Measurements from ENCODE around the gene TMEM271. TPM values are rescaled to one million over a fixed set of nuclear protein-coding genes. Genes with fewer than 3 reads are reported as not detected.

Gene TMEM271
- total and polyA plus RNA-seq, 10 of the 15 experiments (the other 5 are each of a cell fraction or from before 2014, with no cell fraction given) = not detected

GRCh38 chr4:544386-545105, 31.5 kb downstream of the TMEM271 start (continued):
- TF ChIP-seq CEBPZ (IDR thresholded peaks at IDR 0.05; ENCODE audit: low read depth, low read length) = no peak
- TF ChIP-seq USF2 (IDR thresholded peaks at IDR 0.05; ENCODE audit: borderline replicate concordance, low read depth, low read length) = no peak

- no peak for ATAC-seq
- Histone ChIP-seq H3K27me3 (replicated peaks in 1 of 2; ENCODE audit: control insufficient read depth in 2 of 2, insufficient read depth in 2 of 2, low read length in 1 of 2) (no peaks in the 10 kb centered on the region), H3K27ac (ENCODE audit: control insufficient read depth, insufficient read depth) (no peak overlapping the region), H3K4me2 (ENCODE audit: control insufficient read depth, insufficient read depth) (no peak overlapping the region), H3K9ac (ENCODE audit: control insufficient read depth, insufficient read depth, low read length) (no peak overlapping the region), H3K9me3 (replicated peaks; ENCODE audit: control insufficient read depth, insufficient read depth, low read length) (no peaks in the 10 kb centered on the region; the same call in 1 of the 3 replicates), H2AFZ (ENCODE audit: control insufficient read depth, low read depth, low read length) (no peak overlapping the region), H3K36me3 (ENCODE audit: control insufficient read depth in 2 of 2, insufficient read depth in 2 of 2, low read length in 1 of 2) (peaks cover 0 to under 1% of the 10 kb centered on the region in 2 experiments; a peak in 2 of 4 replicates), H4K20me1 (ENCODE audit: control insufficient read depth, insufficient read depth) (no peaks in the 10 kb centered on the region), H3K4me3 (no peak overlapping the region), H3K79me2 (ENCODE audit: control insufficient read depth, insufficient read depth, low read length) (no peaks in the 10 kb centered on the region), H3K4me1 (ENCODE audit: control insufficient read depth, insufficient read depth, low read length) (no peaks in the 10 kb centered on the region)
- no TSS peak for BruUV-seq (replicated peaks)
- ChIA-PET RAD21 (ENCODE audit: unreplicated experiment) (no interaction called here), CTCF (no interaction called here), SMC1A (ENCODE audit: uncharacterized antibody, unreplicated experiment) (no interaction called here), POLR2A (interaction anchor here (0.7 kb wide), 1 partner anchor 237 kb away, joined by 3 read pairs; no protein-coding TSS in a partner anchor)
- no peak for DNase-seq (ENCODE audit: low read depth, low spot score)
- intact Hi-C loops (cut with micrococcal nuclease; ENCODE audit: unreplicated experiment) = no loop called here
- FAIRE-seq = no peak
- in situ Hi-C loops (cut with MboI) = no loop called here
- WGBS (ENCODE audit: insufficient coverage, insufficient replicate concordance, low lambda C conversion rate, missing lambda C conversion rate) = 100% methylated on average over 3 of the region's 3 CpGs
- no peak for TF ChIP-seq CHD1 (IDR thresholded peaks at IDR 0.05; ENCODE audit: low read depth, low read length)
- TF ChIP-seq YBX1 (IDR thresholded peaks at IDR 0.05) = no peak
- TF ChIP-seq EGR1 (IDR thresholded peaks at IDR 0.05; ENCODE audit: borderline replicate concordance in 1 of 2, low read depth in 2 of 2, low read length in 2 of 2) = no peak
Measured at GRCh38 chr4:541271-541670, 34.8 kb downstream of the TMEM271 start.
